ENCODE results near the gene CPS1.

DNA sequence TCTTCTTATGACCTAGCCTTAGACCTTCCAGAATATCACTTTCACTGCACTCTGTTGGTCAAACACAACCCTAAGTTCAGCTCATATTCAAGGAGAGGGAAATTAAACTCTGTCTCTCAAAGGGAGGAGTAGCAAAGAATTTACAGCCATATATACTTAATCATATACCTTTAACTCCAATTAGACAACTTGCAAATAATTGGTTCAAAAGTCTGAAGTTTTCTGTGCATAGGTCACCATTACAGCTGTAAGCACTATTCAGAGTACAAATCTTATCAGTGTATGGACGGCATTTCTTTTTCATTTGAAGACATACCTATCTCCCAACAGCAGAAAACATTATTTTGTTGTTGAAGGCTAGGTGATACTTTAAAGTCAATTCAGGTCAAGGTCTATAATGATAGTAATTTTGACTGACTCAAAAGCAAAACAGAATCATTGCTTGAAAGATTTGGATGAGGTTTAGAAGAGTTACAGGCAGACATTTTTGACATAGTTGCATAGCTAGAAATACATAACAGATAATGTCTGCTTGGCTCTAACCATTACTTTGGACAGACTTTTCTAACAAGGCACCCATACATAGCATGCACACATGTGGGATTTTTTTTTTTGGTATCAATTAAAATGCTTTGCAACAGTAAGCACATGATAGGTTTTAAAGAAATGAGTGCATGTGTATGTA lies 131.5 kb downstream of the CPS1 start:
- TF ChIP-seq POLR2A (IDR thresholded peaks at IDR 0.05) (no peak), CTCF (IDR thresholded peaks at IDR 0.05) (no peak)
